ENCODE data around the gene PTPRD. TPM values are rescaled to one million over a fixed set of nuclear protein-coding genes. Genes with fewer than 3 reads are reported as not detected.

The PTPRD gene
- total and polyA plus RNA-seq, 2 of the 4 experiments (the other 2 are of a cell fraction): 0.07 to 0.18 TPM

GRCh38 chr9:9212963-9213362 lies 1399.8 kb downstream of the PTPRD start:
- ATAC-seq (ENCODE audit: low read depth) (no peak), DNase-seq (no peak)
- H4K20me1 ChIP-seq (ENCODE audit: insufficient read depth, low read length): no peaks in the 10 kb centered on the region
- ChIA-PET CTCF (no interaction called here), POLR2A (ENCODE audit: unreplicated experiment) (no interaction called here)
- no peak overlapping the region for H2AK5ac ChIP-seq (ENCODE audit: low read depth, low read length)
- H3K23ac ChIP-seq (ENCODE audit: low read depth, low read length): no peak overlapping the region
- WGBS, 2 experiments (ENCODE audit: extremely low coverage in 2 of 2, insufficient read length in 1 of 2): no CpG with 5 or more reads among the region's 3 CpGs
- no peak overlapping the region for H3K56ac ChIP-seq (ENCODE audit: extremely low read depth, insufficient read depth, low read length)
- intact Hi-C loops (cut with micrococcal nuclease) (no loop called here), in situ Hi-C loops (cut with MboI; ENCODE audit: low sequenced_read_pairs) (no loop called here), dilution Hi-C loops (cut with HindIII; ENCODE audit: low sequenced_read_pairs, unreplicated experiment) (no loop called here)
- H3K27ac ChIP-seq (ENCODE audit: insufficient read depth, low read length): no peak overlapping the region
- H3K18ac ChIP-seq (ENCODE audit: low read depth, low read length): no peak overlapping the region
- H3K4me1 ChIP-seq (ENCODE audit: control insufficient read depth, insufficient read depth, low read length): no peaks in the 10 kb centered on the region
- no peak overlapping the region for H4K8ac ChIP-seq (ENCODE audit: low read depth in 2 of 2, low read length in 2 of 2)
- no peaks in the 10 kb centered on the region for H3K9me1 ChIP-seq (ENCODE audit: insufficient read depth, low read length)
- no peaks in the 10 kb centered on the region for H3K27me3 ChIP-seq (ENCODE audit: control insufficient read depth, insufficient read depth, low read length)
- no peak for TF ChIP-seq SMC3 (IDR thresholded peaks at IDR 0.05; ENCODE audit: low read depth, low read length)
- TF ChIP-seq POLR2A (IDR thresholded peaks at IDR 0.05; ENCODE audit: low read depth, low read length): no peak
- TF ChIP-seq FOS (IDR thresholded peaks at IDR 0.05; ENCODE audit: low read depth, low read length): no peak
- TF ChIP-seq CEBPB (IDR thresholded peaks at IDR 0.05; ENCODE audit: low read depth, low read length): no peak
- TF ChIP-seq ELK1 (IDR thresholded peaks at IDR 0.05; ENCODE audit: borderline replicate concordance, low read depth, low read length): no peak
- TF ChIP-seq BHLHE40 (IDR thresholded peaks at IDR 0.05; ENCODE audit: low read depth, low read length): no peak
- no peak for TF ChIP-seq USF2 (IDR thresholded peaks at IDR 0.05; ENCODE audit: low read depth, low read length)
- TF ChIP-seq NFE2L2 (IDR thresholded peaks at IDR 0.05; ENCODE audit: low read depth, low read length): no peak
- no peak for TF ChIP-seq CTCF (conservative IDR thresholded peaks at IDR 0.05; ENCODE audit: low read depth, low read length)
- no peak for TF ChIP-seq MAZ (IDR thresholded peaks at IDR 0.05; ENCODE audit: borderline replicate concordance, low read depth, low read length)
- TF ChIP-seq MXI1 (IDR thresholded peaks at IDR 0.05; ENCODE audit: borderline replicate concordance, low read depth, low read length): no peak
- no peak for TF ChIP-seq RCOR1 (IDR thresholded peaks at IDR 0.05; ENCODE audit: insufficient replicate concordance, low read length)
- no peak for TF ChIP-seq RAD21 (IDR thresholded peaks at IDR 0.05; ENCODE audit: low read length)
- no peak overlapping the region for H4K91ac ChIP-seq (ENCODE audit: insufficient read depth, low read depth, low read length)
- H2BK20ac ChIP-seq (ENCODE audit: low read depth, low read length): no peak overlapping the region
- H3K4ac ChIP-seq (ENCODE audit: low read depth, low read length): no peak overlapping the region
- BruUV-seq (replicated peaks): no TSS peak
- H3K4me3 ChIP-seq (ENCODE audit: insufficient read depth, low read depth, low read length): no peak overlapping the region
- no peak overlapping the region for H3K4me2 ChIP-seq (ENCODE audit: low read depth, low read length)
- H2BK5ac ChIP-seq (ENCODE audit: low read depth, low read length, poor library complexity, severe bottlenecking): no peak overlapping the region
- no peak overlapping the region for H3K14ac ChIP-seq (replicated peaks; ENCODE audit: low read depth, low read length)
- no peak overlapping the region for H3K9ac ChIP-seq (ENCODE audit: low read depth, low read length)
- H4K5ac ChIP-seq (ENCODE audit: low read depth, low read length): no peak overlapping the region
- H2AK9ac ChIP-seq (replicated peaks; ENCODE audit: low read depth, low read length, poor library complexity): no peak overlapping the region
- H3K79me1 ChIP-seq (ENCODE audit: low read depth in 1 of 2, low read length in 2 of 2): no peaks in the 10 kb centered on the region
- H3K9me3 ChIP-seq (ENCODE audit: control insufficient read depth, insufficient read depth, low read length): peaks cover 3% of the 10 kb centered on the region
- no peak overlapping the region for H2AFZ ChIP-seq (replicated peaks; ENCODE audit: low read length, poor library complexity)
- H3K36me3 ChIP-seq (ENCODE audit: control insufficient read depth, insufficient read depth, low read length): no peaks in the 10 kb centered on the region
- no peak overlapping the region for H2BK120ac ChIP-seq (ENCODE audit: low read depth, low read length)
- H2BK15ac ChIP-seq (ENCODE audit: low read depth, low read length): no peak overlapping the region
